ENCODE data around the gene TMTC3.

TMTC3 gene

GRCh38 chr12:88182416-88182815 is 40.3 kb downstream of the TMTC3 start:
- ATAC-seq (ENCODE audit: insufficient read depth, low read depth) = no peak

GRCh38 chr12:88184196-88184595 is 42.1 kb downstream of the TMTC3 start:
- H3K36me3 ChIP-seq (ENCODE audit: insufficient read depth, low read length) = peaks cover 24% of the 10 kb centered on the region; the same call in 1 of the 2 replicates
- H3K4me3 ChIP-seq (ENCODE audit: low read depth in 1 of 2, low read length in 2 of 2) = no peak overlapping the region
- no peaks in the 10 kb centered on the region for H3K27me3 ChIP-seq (ENCODE audit: insufficient read depth, low read length, poor library complexity)
- no peak overlapping the region for H3K4me2 ChIP-seq (ENCODE audit: insufficient read depth, low read length)
- no peak overlapping the region for H3K27ac ChIP-seq (ENCODE audit: low read length)
- H2AFZ ChIP-seq (ENCODE audit: low read depth, low read length) = no peak overlapping the region
- H3K9ac ChIP-seq (ENCODE audit: low read depth, low read length) = no peak overlapping the region
- no peak for DNase-seq
- no peak for TF ChIP-seq CTCF (IDR thresholded peaks at IDR 0.05; ENCODE audit: borderline replicate concordance, extremely low read depth, low read length, poor library complexity, severe bottlenecking)
- TF ChIP-seq EZH2 (IDR thresholded peaks at IDR 0.05; ENCODE audit: borderline replicate concordance, low read depth, low read length, severe bottlenecking) = no peak
- no peaks in the 10 kb centered on the region for H3K9me3 ChIP-seq (ENCODE audit: insufficient read depth, low read length, severe bottlenecking)
- no peaks in the 10 kb centered on the region for H3K79me2 ChIP-seq (ENCODE audit: insufficient read depth, low read length)
- no peaks in the 10 kb centered on the region for H3K4me1 ChIP-seq (ENCODE audit: insufficient read depth, low read length)
- ATAC-seq (ENCODE audit: insufficient read depth, low read depth) = no peak
- no peaks in the 10 kb centered on the region for H4K20me1 ChIP-seq (ENCODE audit: insufficient read depth, low read length)

More at GRCh38 chr12:88182416-88182815, 40.3 kb downstream of the TMTC3 start:
- H3K9me3 ChIP-seq (ENCODE audit: insufficient read depth, low read length, severe bottlenecking) = no peaks in the 10 kb centered on the region
- no peaks in the 10 kb centered on the region for H3K4me1 ChIP-seq (ENCODE audit: insufficient read depth, low read length)
- no peak overlapping the region for H3K4me2 ChIP-seq (ENCODE audit: insufficient read depth, low read length)
- no peak overlapping the region for H3K9ac ChIP-seq (ENCODE audit: low read depth, low read length)
- H3K36me3 ChIP-seq (ENCODE audit: insufficient read depth, low read length) = peaks cover 35% of the 10 kb centered on the region; the same call in 1 of the 2 replicates
- H3K27me3 ChIP-seq (ENCODE audit: insufficient read depth, low read length, poor library complexity) = no peaks in the 10 kb centered on the region
- no peak for DNase-seq
- no peak for TF ChIP-seq EZH2 (IDR thresholded peaks at IDR 0.05; ENCODE audit: borderline replicate concordance, low read depth, low read length, severe bottlenecking)
- TF ChIP-seq CTCF (IDR thresholded peaks at IDR 0.05; ENCODE audit: borderline replicate concordance, extremely low read depth, low read length, poor library complexity, severe bottlenecking) = no peak
- H3K79me2 ChIP-seq (ENCODE audit: insufficient read depth, low read length) = no peaks in the 10 kb centered on the region
- no peaks in the 10 kb centered on the region for H4K20me1 ChIP-seq (ENCODE audit: insufficient read depth, low read length)
- H3K4me3 ChIP-seq (ENCODE audit: low read depth in 1 of 2, low read length in 2 of 2) = no peak overlapping the region
- H3K27ac ChIP-seq (ENCODE audit: low read length) = no peak overlapping the region
- no peak overlapping the region for H2AFZ ChIP-seq (ENCODE audit: low read depth, low read length)

- Histone ChIP-seq H3K9ac (ENCODE audit: low read depth, low read length) (no peak overlapping the region), H2AFZ (ENCODE audit: low read depth, low read length) (no peak overlapping the region), H3K36me3 (ENCODE audit: insufficient read depth, low read length) (peaks cover 19% of the 10 kb centered on the region; the same call in 1 of the 2 replicates), H3K79me2 (ENCODE audit: insufficient read depth, low read length) (no peaks in the 10 kb centered on the region), H3K4me3 (ENCODE audit: low read depth in 1 of 2, low read length in 2 of 2) (no peak overlapping the region), H4K20me1 (ENCODE audit: insufficient read depth, low read length) (no peaks in the 10 kb centered on the region), H3K27ac (ENCODE audit: low read length) (no peak overlapping the region), H3K4me1 (ENCODE audit: insufficient read depth, low read length) (no peaks in the 10 kb centered on the region), H3K27me3 (ENCODE audit: insufficient read depth, low read length, poor library complexity) (no peaks in the 10 kb centered on the region), H3K9me3 (ENCODE audit: insufficient read depth, low read length, severe bottlenecking) (no peaks in the 10 kb centered on the region), H3K4me2 (ENCODE audit: insufficient read depth, low read length) (no peak overlapping the region)
- TF ChIP-seq CTCF (IDR thresholded peaks at IDR 0.05; ENCODE audit: borderline replicate concordance, extremely low read depth, low read length, poor library complexity, severe bottlenecking) (no peak), EZH2 (IDR thresholded peaks at IDR 0.05; ENCODE audit: borderline replicate concordance, low read depth, low read length, severe bottlenecking) (no peak)
- ATAC-seq (ENCODE audit: insufficient read depth, low read depth) (no peak), DNase-seq (no peak)
These were observed 43.2 kb downstream of the TMTC3 start for GRCh38 chr12:88185279-88185678.

GRCh38 chr12:88185988-88186387 is 43.9 kb downstream of the TMTC3 start:
- no peak for DNase-seq
- H3K9ac ChIP-seq (ENCODE audit: low read depth, low read length) = no peak overlapping the region
- no peak for TF ChIP-seq CTCF (IDR thresholded peaks at IDR 0.05; ENCODE audit: borderline replicate concordance, extremely low read depth, low read length, poor library complexity, severe bottlenecking)

More at GRCh38 chr12:88185988-88186387, 43.9 kb downstream of the TMTC3 start:
- Histone ChIP-seq H3K4me1 (ENCODE audit: insufficient read depth, low read length) (no peaks in the 10 kb centered on the region), H3K9me3 (ENCODE audit: insufficient read depth, low read length, severe bottlenecking) (no peaks in the 10 kb centered on the region), H4K20me1 (ENCODE audit: insufficient read depth, low read length) (no peaks in the 10 kb centered on the region), H3K79me2 (ENCODE audit: insufficient read depth, low read length) (no peaks in the 10 kb centered on the region), H3K27me3 (ENCODE audit: insufficient read depth, low read length, poor library complexity) (no peaks in the 10 kb centered on the region), H3K36me3 (ENCODE audit: insufficient read depth, low read length) (peaks cover 18% of the 10 kb centered on the region; the same call in 1 of the 2 replicates), H3K4me2 (ENCODE audit: insufficient read depth, low read length) (no peak overlapping the region), H3K27ac (ENCODE audit: low read length) (no peak overlapping the region), H3K4me3 (ENCODE audit: low read depth in 1 of 2, low read length in 2 of 2) (no peak overlapping the region), H2AFZ (ENCODE audit: low read depth, low read length) (no peak overlapping the region)
- no peak for ATAC-seq (ENCODE audit: insufficient read depth, low read depth)

All from DND-41 (cell line).